PC-3 (cell line): Measurements from ENCODE around the gene NAALADL1. TPM values are rescaled to one million over a fixed set of nuclear protein-coding genes. Genes with fewer than 3 reads are reported as not detected.

Experiments used
- ATAC-seq: fragments of 200-7000 bp; cut with Tn5 transposase; 2 replicates; pipeline ENCODE4 v1.9.1; 2020; ENCODE audit warnings: mild to moderate bottlenecking, moderate library complexity
- BruUV-seq: library from RNA; stranded (reverse); fragments of 400-500 nt; replicated peaks from 2 replicates; lab custom pipeline; 2021; lab: Mats Ljungman, UMichigan
- CTCF ChIA-PET: fragments of 300-600 bp; sonication (Branson Sonifier 250); formaldehyde crosslinking; loops from one replicate; lab custom pipeline; 2022; ENCODE audit warnings: antibody characterized with exemption; lab: Charles Lee
- POLR2A ChIA-PET: fragments of 300-600 bp; sonication (Branson Sonifier 250); formaldehyde crosslinking; loops from one replicate; lab custom pipeline; 2022; ENCODE audit warnings: antibody characterized with exemption; ENCODE audit not compliant: unreplicated experiment; lab: Charles Lee
- DNase-seq: peaks from one replicate; pipeline ENCODE4 v3.0.0-alpha.2; 2015
- H2AFZ ChIP-seq: fragments of 300-600 bp; sonication (generic); 2 replicates; pipeline ENCODE4 v1.6.0; 2016; ENCODE audit warnings: antibody characterized with exemption, low read length
- H3F3A ChIP-seq: fragments of 300-600 bp; sonication (generic); one replicate; pipeline ENCODE4 v1.6.0; 2017; ENCODE audit warnings: antibody characterized with exemption, low read length, control low read depth, mild to moderate bottlenecking; ENCODE audit not compliant: unreplicated experiment
- H3K27ac ChIP-seq: fragments of 300-600 bp; sonication (generic); 2 replicates; pipeline ENCODE4 v1.5.1; 2016; ENCODE audit warnings: mild to moderate bottlenecking, low read length
- H3K27me3 ChIP-seq: fragments of 300-600 bp; sonication (generic); 2 replicates; pipeline ENCODE4 v1.6.1; 2016; ENCODE audit warnings: low read length, mixed read lengths
- H3K36me3 ChIP-seq: fragments of 300-600 bp; sonication (generic); 2 replicates; pipeline ENCODE4 v1.6.1; 2016; ENCODE audit warnings: low read depth, mixed run types, low read length, mixed read lengths
- H3K4me1 ChIP-seq: fragments of 300-600 bp; sonication (generic); 2 replicates; pipeline ENCODE4 v1.5.1; 2016; ENCODE audit warnings: low read length; ENCODE audit not compliant: insufficient read depth
- H3K4me2 ChIP-seq: fragments of 300-600 bp; sonication (generic); 2 replicates; pipeline ENCODE4 v1.6.0; 2016; ENCODE audit warnings: low read length
- H3K4me3 ChIP-seq: fragments of 300-600 bp; sonication (generic); 2 replicates; pipeline ENCODE4 v1.5.1; 2016; ENCODE audit warnings: mild to moderate bottlenecking, low read length, mixed read lengths
- H3K79me2 ChIP-seq: fragments of 300-600 bp; sonication (generic); 2 replicates; pipeline ENCODE4 v1.6.1; 2017; ENCODE audit warnings: low read length, mixed read lengths
- H3K9ac ChIP-seq: fragments of 300-600 bp; sonication (generic); 2 replicates; pipeline ENCODE4 v1.6.0; 2016; ENCODE audit warnings: mild to moderate bottlenecking, low read length
- H3K9me2 ChIP-seq: fragments of 300-600 bp; sonication (generic); replicated peaks from 2 replicates; pipeline ENCODE4 v1.6.1; 2016; ENCODE audit warnings: mixed run types, low read length, mixed read lengths
- H3K9me3 ChIP-seq: fragments of 300-600 bp; sonication (generic); 2 replicates; pipeline ENCODE4 v1.6.1; 2016; ENCODE audit warnings: low read length, mixed read lengths
- H4K20me1 ChIP-seq: fragments of 300-600 bp; sonication (generic); 2 replicates; pipeline ENCODE4 v1.6.1; 2016; ENCODE audit warnings: low read length, mixed read lengths
- CTCF ChIP-seq: fragments of 300-600 bp; sonication (generic); conservative IDR thresholded peaks from 2 replicates; pipeline ENCODE4 v1.5.1; 2017; ENCODE audit warnings: antibody characterized with exemption, low read depth, mild to moderate bottlenecking, low read length
- EZH2 ChIP-seq: fragments of 300-600 bp; sonication (generic); IDR thresholded peaks from one replicate; pipeline ENCODE4 v1.6.1; 2017; ENCODE audit warnings: antibody characterized with exemption, mild to moderate bottlenecking, low read length; ENCODE audit not compliant: unreplicated experiment
- EZH2phosphoT487 ChIP-seq: fragments of 300-600 bp; sonication (generic); IDR thresholded peaks from 2 replicates; pipeline ENCODE4 v1.6.1; 2018; ENCODE audit warnings: mild to moderate bottlenecking, antibody characterized with exemption, low read length, borderline replicate concordance
- intact Hi-C: fragments of 100-400 bp; cut with micrococcal nuclease; formaldehyde crosslinking; loops from 2 replicates; pipeline ENCODE4 v1.9.0; 2023
- total RNA-seq: library from RNA; depleted of rRNA; stranded (reverse); fragments of >200 nt; gene quantifications from 2 replicates; pipeline ENCODE4 v1.2.3, GENCODE V29; 2014

Gene NAALADL1
- total RNA-seq, 1 experiment from 2014 or later, result 0.47 TPM

DNA sequence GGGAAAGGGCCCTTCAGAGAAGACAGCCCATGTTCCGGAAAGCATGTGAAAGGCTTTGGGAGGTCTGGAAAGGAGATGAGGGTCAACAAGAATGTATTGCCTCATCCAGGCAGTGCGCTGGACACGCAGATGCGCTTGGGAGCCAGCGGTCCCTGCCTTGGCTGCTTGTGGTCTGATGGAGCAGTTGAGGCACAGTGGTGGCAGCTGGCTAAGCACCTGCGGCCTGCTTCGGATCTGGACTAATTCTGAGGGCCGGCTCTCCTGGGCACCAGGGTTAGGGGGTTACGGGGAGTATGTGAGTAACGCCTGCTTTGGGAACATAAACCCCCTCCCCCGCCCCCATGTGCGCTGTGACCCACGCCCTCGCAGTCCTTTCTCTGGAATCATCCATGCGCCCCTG lies 48.7 kb upstream of the NAALADL1 start:
- Histone ChIP-seq H2AFZ (no peak overlapping the region), H3K79me2 (peaks cover 27% of the 10 kb centered on the region), H3K27me3 (no peaks in the 10 kb centered on the region), H3K9me2 (no peaks in the 10 kb centered on the region), H3K4me1 (no peaks in the 10 kb centered on the region; the same call in 1 of the 2 replicates), H3K9me3 (no peaks in the 10 kb centered on the region), H3K4me2 (no peak overlapping the region), H3F3A (no peaks in the 10 kb centered on the region), H4K20me1 (no peaks in the 10 kb centered on the region), H3K27ac (no peak overlapping the region), H3K4me3 (no peak overlapping the region), H3K9ac (no peak overlapping the region), H3K36me3 (no peaks in the 10 kb centered on the region)
- POLR2A ChIA-PET, result no interaction called here
- CTCF ChIA-PET, result no interaction called here
- no peak for TF ChIP-seq EZH2phosphoT487
- no peak for TF ChIP-seq EZH2
- TF ChIP-seq CTCF, result no peak
- ATAC-seq (no peak), DNase-seq (no peak)
- intact Hi-C loops, result no loop called here
- BruUV-seq, result no TSS peak

DNA sequence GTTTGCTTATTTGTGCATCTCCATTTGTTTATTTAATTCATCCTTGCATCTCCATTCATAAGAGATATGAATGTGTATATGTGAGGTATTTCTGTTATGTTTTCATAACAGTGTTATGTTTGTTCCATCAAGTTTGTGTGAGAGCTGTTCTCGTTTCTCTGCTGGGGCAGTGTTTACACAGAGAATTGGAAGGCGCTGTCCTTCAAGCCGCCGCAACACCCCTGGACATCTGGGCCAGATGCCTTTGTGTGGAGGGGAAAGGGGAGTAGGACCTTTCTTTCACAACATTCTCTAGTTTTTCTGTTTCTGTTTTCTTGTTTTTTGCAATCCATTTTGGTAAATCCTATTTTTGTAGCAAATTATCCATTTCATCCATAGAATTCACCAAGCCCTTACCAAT lies 46.3 kb upstream of the NAALADL1 start:
- intact Hi-C loops, result no loop called here
- no peak overlapping the region for H3K4me2 ChIP-seq
- no peaks in the 10 kb centered on the region for H4K20me1 ChIP-seq
- DNase-seq, result no peak
- no peaks in the 10 kb centered on the region for H3K4me1 ChIP-seq
- POLR2A ChIA-PET, result no interaction called here
- H3K9me3 ChIP-seq, result no peaks in the 10 kb centered on the region
- H3K36me3 ChIP-seq, result no peaks in the 10 kb centered on the region
- H3K4me3 ChIP-seq, result no peak overlapping the region
- H3F3A ChIP-seq, result no peaks in the 10 kb centered on the region
- no peaks in the 10 kb centered on the region for H3K27me3 ChIP-seq
- BruUV-seq, result no TSS peak
- no peak overlapping the region for H3K9ac ChIP-seq
- TF ChIP-seq CTCF, result no peak
- no peak for TF ChIP-seq EZH2
- no peak for TF ChIP-seq EZH2phosphoT487
- no peak for ATAC-seq
- H2AFZ ChIP-seq, result no peak overlapping the region
- H3K27ac ChIP-seq, result no peak overlapping the region
- H3K9me2 ChIP-seq, result no peaks in the 10 kb centered on the region
- H3K79me2 ChIP-seq, result peaks cover 36% of the 10 kb centered on the region
- CTCF ChIA-PET, result no interaction called here

- H3K36me3 ChIP-seq, result no peaks in the 10 kb centered on the region; the same call in 1 of the 2 replicates
- H3F3A ChIP-seq, result no peaks in the 10 kb centered on the region
- no peaks in the 10 kb centered on the region for H3K9me3 ChIP-seq
- CTCF ChIA-PET, result interaction anchor here (0.7 kb wide), 1 partner anchor 9 kb away, joined by 4 read pairs; no protein-coding TSS in a partner anchor
- intact Hi-C loops, result no loop called here
- ATAC-seq, result no peak
- no peaks in the 10 kb centered on the region for H3K27me3 ChIP-seq
- H3K4me1 ChIP-seq, result no peaks in the 10 kb centered on the region
- POLR2A ChIA-PET, result no interaction called here
- H3K4me3 ChIP-seq, result no peak overlapping the region
- peaks cover 47% of the 10 kb centered on the region for H3K79me2 ChIP-seq
- DNase-seq, result no peak
- no peaks in the 10 kb centered on the region for H4K20me1 ChIP-seq
- H3K27ac ChIP-seq, result no peak overlapping the region
- H3K9me2 ChIP-seq, result no peaks in the 10 kb centered on the region
- no peak overlapping the region for H3K9ac ChIP-seq
- no peak overlapping the region for H3K4me2 ChIP-seq
- TF ChIP-seq EZH2 (no peak), EZH2phosphoT487 (no peak), CTCF (no peak)
- BruUV-seq, result no TSS peak
- no peak overlapping the region for H2AFZ ChIP-seq
Measured at GRCh38 chr11:65103476-65103875, 45.1 kb upstream of the NAALADL1 start.
